CD4-positive, alpha-beta T cell (primary cell): Measurements from ENCODE around the gene LONP1. TPM values are rescaled to one million over a fixed set of nuclear protein-coding genes. Genes with fewer than 3 reads are reported as not detected.

Experiments used
- ATAC-seq: fragments of 200-7000 bp; cut with Tn5 transposase; one replicate; pipeline ENCODE4 v1.10.0; 2022; ENCODE audit warnings: mild to moderate bottlenecking; ENCODE audit not compliant: poor library complexity
- CTCF ChIA-PET: fragments of 350-600 bp; sonication (Branson Sonifier 250); formaldehyde crosslinking; loops from one replicate; lab custom pipeline; 2021; ENCODE audit warnings: antibody characterized with exemption, inconsistent platforms; lab: Charles Lee
- POLR2A ChIA-PET: fragments of 350-600 bp; sonication (Branson Sonifier 250); formaldehyde crosslinking; loops from one replicate; lab custom pipeline; 2021; ENCODE audit warnings: antibody characterized with exemption, inconsistent platforms; lab: Charles Lee
- DNase-seq, 14 experiments: peaks; one replicate each; pipeline ENCODE4 v3.0.0-alpha.2; 2013 to 2020; ENCODE audit warnings: mixed read lengths in 2 of 14
- H3K27ac ChIP-seq, 2 donors: one replicate each; pipeline versions ENCODE4 v1.5.1 to v1.7.0; 2013; ENCODE audit warnings: low read length in 2 of 2, low read depth in 1 of 2, mild to moderate bottlenecking in 1 of 2
- H3K27me3 ChIP-seq, 2 experiments: 1 replicate in 1 of 2; 2 replicates in 1 of 2; pipeline versions ENCODE4 v1.6.1 to v1.7.0; 2013; ENCODE audit warnings: low read length in 2 of 2, control low read depth in 1 of 2, mild to moderate bottlenecking in 1 of 2, moderate library complexity in 1 of 2; ENCODE audit not compliant: insufficient read depth in 2 of 2, control insufficient read depth in 1 of 2
- H3K36me3 ChIP-seq: one replicate; pipeline ENCODE4 v1.6.1; 2013; ENCODE audit warnings: low read length, control low read depth; ENCODE audit not compliant: insufficient read depth
- H3K4me1 ChIP-seq: one replicate; pipeline ENCODE4 v1.6.1; 2013; ENCODE audit warnings: low read length, control low read depth; ENCODE audit not compliant: insufficient read depth
- H3K4me3 ChIP-seq: one replicate; pipeline ENCODE4 v1.5.1; 2013; ENCODE audit warnings: mild to moderate bottlenecking, low read length, moderate library complexity
- H3K9me3 ChIP-seq, 2 experiments: 1 replicate in 1 of 2; 2 replicates in 1 of 2; pipeline versions ENCODE4 v1.6.1 to v1.7.0; 2013; ENCODE audit warnings: low read length in 2 of 2, mild to moderate bottlenecking in 2 of 2, control low read depth in 1 of 2, moderate library complexity in 1 of 2; ENCODE audit not compliant: control insufficient read depth in 1 of 2, insufficient read depth in 1 of 2
- H3K27ac Mint-ChIP-seq: one replicate; pipeline ENCODE4 v1.8.0; 2020; ENCODE audit warnings: mixed read lengths
- H3K27me3 Mint-ChIP-seq: one replicate; pipeline ENCODE4 v1.8.0; 2021; ENCODE audit warnings: mixed read lengths
- H3K36me3 Mint-ChIP-seq: one replicate; pipeline ENCODE4 v1.8.0; 2021; ENCODE audit warnings: low read depth, mixed read lengths
- H3K4me1 Mint-ChIP-seq: one replicate; pipeline ENCODE4 v1.8.0; 2021; ENCODE audit warnings: low read depth, mixed read lengths
- H3K4me3 Mint-ChIP-seq: one replicate; pipeline ENCODE4 v1.8.0; 2020; ENCODE audit warnings: mild to moderate bottlenecking, mixed read lengths
- H3K9me3 Mint-ChIP-seq: one replicate; pipeline ENCODE4 v1.8.0; 2020; ENCODE audit warnings: mixed read lengths
- intact Hi-C, 2 experiments: fragments of 100-400 bp; cut with DNase I in 1 of 2; cut with micrococcal nuclease in 1 of 2; formaldehyde crosslinking; loops; one replicate each; pipeline versions ENCODE4 v1.15.1 to v1.9.0; 2023 to 2025; cut with DNase I, micrococcal nuclease
- total RNA-seq, 174 experiments: library from RNA in 2 of 174; stranded (reverse) in 2 of 174; gene quantifications; one replicate each; pipeline ENCODE4 v1.2.3 and lab custom pipeline; 2021 to 2026
- TF ChIP-seq, protein P1 (sequence below): fragments of 200-600 bp; IDR thresholded peaks from one replicate; pipeline ENCODE4 v1.8.0; 2022; ENCODE audit warnings: antibody characterized with exemption, mild to moderate bottlenecking

LONP1 gene
- total RNA-seq, 2 experiments from 2014 or later, result 88.7 to 91.0 TPM

DNA sequence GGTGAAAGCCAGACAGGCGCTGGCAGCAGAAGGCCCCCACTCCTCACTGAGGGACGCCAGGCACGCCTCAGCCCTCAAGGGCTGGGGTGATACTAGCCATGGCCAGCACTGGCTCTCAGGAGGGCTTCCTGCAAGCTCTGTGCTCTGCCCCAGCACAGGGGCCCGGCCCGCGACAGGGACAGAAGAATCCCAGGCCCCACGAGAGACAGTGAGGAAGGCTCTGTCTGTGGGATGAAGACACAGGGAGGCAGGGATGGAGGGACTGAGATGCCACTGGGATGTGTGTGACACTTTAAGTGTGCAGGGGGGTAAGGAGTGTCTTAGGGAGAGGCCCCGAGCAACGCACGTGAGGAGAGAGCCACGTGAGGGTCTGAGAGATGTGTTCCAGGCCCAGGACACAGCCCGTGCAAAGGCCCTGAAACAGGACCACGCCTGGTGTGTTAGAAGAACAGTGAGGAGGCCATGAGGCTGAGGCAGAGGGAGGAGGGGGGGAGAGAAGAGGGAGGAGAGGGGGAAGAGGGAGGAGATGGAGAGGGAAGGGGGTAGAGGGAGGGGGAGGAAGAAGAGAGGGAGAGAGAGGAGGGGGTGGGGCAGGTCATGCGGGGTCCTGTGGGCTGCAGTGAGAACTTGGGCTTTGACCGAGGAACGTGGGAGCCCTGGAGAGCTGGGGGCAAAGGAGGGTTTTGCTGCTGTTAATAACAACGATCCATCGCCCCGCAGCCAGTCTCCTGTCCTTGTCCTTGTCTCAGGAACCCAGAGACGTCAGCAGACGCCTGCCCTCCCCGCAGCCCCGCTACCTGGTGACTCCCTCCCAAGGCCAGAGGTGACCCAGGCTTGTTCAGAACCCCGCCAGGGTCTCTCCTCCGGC is 22.7 kb downstream of the LONP1 start:
- Histone ChIP-seq H3K36me3 (peaks cover 76% of the 10 kb centered on the region), H3K9me3 (peaks cover 0 to 6% of the 10 kb centered on the region in 2 experiments), H3K27me3 (no peaks in the 10 kb centered on the region), H3K27ac (no peak overlapping the region), H3K4me3 (no peak overlapping the region), H3K4me1 (peaks cover 7% of the 10 kb centered on the region)
- Mint-ChIP-seq H3K36me3 (peaks cover 65% of the 10 kb centered on the region), H3K9me3 (no peaks in the 10 kb centered on the region), H3K4me3 (no peak overlapping the region), H3K27ac (no peak overlapping the region), H3K27me3 (no peaks in the 10 kb centered on the region), H3K4me1 (peaks cover 5% of the 10 kb centered on the region)
- ChIA-PET POLR2A (interaction anchor here (1.1 to 1.7 kb wide), 2 partner anchors 7 to 23 kb away, joined by 3 to 4 read pairs; partner anchors contain the start of genes CATSPERD, LONP1 and RPL36), CTCF (no interaction called here)
- intact Hi-C loops, result no loop called here
- no peak for ATAC-seq
- TF ChIP-seq, protein P1, sequence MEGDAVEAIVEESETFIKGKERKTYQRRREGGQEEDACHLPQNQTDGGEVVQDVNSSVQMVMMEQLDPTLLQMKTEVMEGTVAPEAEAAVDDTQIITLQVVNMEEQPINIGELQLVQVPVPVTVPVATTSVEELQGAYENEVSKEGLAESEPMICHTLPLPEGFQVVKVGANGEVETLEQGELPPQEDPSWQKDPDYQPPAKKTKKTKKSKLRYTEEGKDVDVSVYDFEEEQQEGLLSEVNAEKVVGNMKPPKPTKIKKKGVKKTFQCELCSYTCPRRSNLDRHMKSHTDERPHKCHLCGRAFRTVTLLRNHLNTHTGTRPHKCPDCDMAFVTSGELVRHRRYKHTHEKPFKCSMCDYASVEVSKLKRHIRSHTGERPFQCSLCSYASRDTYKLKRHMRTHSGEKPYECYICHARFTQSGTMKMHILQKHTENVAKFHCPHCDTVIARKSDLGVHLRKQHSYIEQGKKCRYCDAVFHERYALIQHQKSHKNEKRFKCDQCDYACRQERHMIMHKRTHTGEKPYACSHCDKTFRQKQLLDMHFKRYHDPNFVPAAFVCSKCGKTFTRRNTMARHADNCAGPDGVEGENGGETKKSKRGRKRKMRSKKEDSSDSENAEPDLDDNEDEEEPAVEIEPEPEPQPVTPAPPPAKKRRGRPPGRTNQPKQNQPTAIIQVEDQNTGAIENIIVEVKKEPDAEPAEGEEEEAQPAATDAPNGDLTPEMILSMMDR, result no peak
- no peak for DNase-seq

DNA sequence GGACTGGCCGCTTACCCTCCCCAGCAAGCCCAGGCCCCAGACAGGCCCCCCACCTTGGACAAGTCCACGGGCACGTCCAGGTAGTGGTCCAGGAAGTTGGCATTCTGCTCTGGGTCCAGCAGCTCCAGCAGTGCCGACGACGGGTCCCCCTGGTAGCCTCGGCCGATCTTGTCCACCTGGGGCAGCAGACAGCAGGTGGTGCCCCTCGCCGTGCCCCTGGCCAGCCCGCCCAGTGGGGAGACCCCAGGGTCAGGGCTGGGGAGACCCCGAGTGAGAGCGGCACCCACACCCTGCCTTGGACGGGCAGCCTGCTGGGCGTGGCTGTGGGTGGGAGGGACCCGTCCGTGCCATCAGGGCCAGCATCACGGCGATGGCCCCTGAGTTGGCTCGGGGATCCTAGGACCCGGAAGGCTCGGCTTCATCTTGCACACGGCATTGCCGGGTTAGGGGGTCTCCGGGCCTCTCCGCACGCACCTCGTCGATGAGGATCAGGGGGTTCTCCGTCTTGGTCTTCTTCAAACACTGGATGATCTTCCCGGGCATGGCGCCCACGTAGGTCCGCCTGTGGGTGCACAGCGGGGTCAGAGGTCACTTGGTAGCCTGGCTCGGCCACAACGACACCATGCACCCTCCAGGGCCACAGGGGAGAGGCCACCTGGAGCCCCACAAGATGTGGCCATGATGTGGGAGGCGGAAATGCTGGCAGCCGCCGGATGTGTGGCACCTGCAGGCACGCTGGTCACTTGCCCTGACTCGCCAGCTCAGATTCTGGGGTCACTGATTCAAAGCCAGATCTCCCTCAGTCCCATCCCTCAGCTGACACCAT is 23.5 kb downstream of the LONP1 start:
- Mint-ChIP-seq H3K27ac (no peak overlapping the region), H3K36me3 (peaks cover 64% of the 10 kb centered on the region), H3K27me3 (no peaks in the 10 kb centered on the region), H3K4me1 (peaks cover 13% of the 10 kb centered on the region), H3K4me3 (no peak overlapping the region), H3K9me3 (no peaks in the 10 kb centered on the region)
- ATAC-seq (no peak), DNase-seq (peak in 1 of 14 experiments; percentile 40)
- Histone ChIP-seq H3K27me3 (no peaks in the 10 kb centered on the region), H3K36me3 (peaks cover 84% of the 10 kb centered on the region), H3K4me1 (peaks cover 15% of the 10 kb centered on the region), H3K9me3 (peaks cover 0 to 3% of the 10 kb centered on the region in 2 experiments), H3K4me3 (no peak overlapping the region), H3K27ac (no peak overlapping the region)
- ChIA-PET CTCF (interaction anchor here (0.6 kb wide), 1 partner anchor 9 kb away, joined by 3 read pairs; no protein-coding TSS in a partner anchor), POLR2A (interaction anchor here (1.1 kb wide), 1 partner anchor 24 kb away, joined by 3 read pairs; the partner anchor contains the start of genes CATSPERD and LONP1)
- TF ChIP-seq, protein P1, result no peak
- intact Hi-C loops, result no loop called here

DNA sequence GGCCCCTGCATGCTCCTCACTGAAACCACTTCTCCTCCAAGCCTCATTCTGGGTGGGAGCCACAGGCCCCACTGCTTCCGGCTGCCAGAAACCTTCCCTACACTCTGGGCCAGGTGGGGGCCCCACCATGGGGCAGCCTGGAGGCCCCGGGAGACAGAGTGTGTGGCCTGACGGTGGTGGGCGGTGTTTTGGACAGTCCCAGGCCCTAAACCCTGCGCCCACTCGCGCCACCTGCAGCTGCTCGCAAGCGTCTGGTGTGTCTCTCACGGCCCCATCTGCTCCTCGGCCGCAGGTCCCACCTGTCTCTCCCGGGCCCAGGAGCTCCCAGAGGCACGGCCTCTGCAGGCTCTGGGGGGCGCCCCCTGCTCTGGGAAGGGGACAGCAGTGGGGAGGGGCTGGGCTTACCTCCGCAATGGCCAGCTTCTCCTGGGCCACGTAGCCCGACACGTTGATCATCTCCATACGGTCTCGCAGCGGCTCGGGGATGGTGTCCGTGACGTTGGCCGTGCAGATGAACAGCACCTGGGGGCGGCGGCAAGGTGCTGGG is 24.2 kb downstream of the LONP1 start:
- H3K27me3 Mint-ChIP-seq, result no peaks in the 10 kb centered on the region
- H3K9me3 Mint-ChIP-seq, result no peaks in the 10 kb centered on the region
- no peaks in the 10 kb centered on the region for H3K27me3 ChIP-seq
- H3K27ac Mint-ChIP-seq, result peak overlapping the region; percentile 51
- intact Hi-C loops, result no loop called here
- ChIA-PET POLR2A (interaction anchor here (1.0 kb wide), 1 partner anchor 9 kb away, joined by 3 read pairs; no protein-coding TSS in a partner anchor), CTCF (interaction anchor here (0.6 kb wide), 1 partner anchor 10 kb away, joined by 3 read pairs; no protein-coding TSS in a partner anchor)
- H3K36me3 Mint-ChIP-seq, result peaks cover 64% of the 10 kb centered on the region
- ATAC-seq (no peak), DNase-seq (peak in 1 of 14 experiments; percentile 29)
- TF ChIP-seq, protein P1, result no peak
- H3K4me1 Mint-ChIP-seq, result peaks cover 20% of the 10 kb centered on the region
- H3K4me3 Mint-ChIP-seq, result no peak overlapping the region
- peaks cover 80% of the 10 kb centered on the region for H3K36me3 ChIP-seq
- H3K9me3 ChIP-seq, result no peaks in the 10 kb centered on the region
- H3K4me3 ChIP-seq, result no peak overlapping the region
- H3K27ac ChIP-seq, result no peak overlapping the region
- H3K4me1 ChIP-seq, result peaks cover 22% of the 10 kb centered on the region
